GM12873 (cell line): ENCODE measurements around the gene DERL2.

Experiments
- TF ChIP-seq, protein P1 (sequence below): IDR thresholded peaks from 2 replicates; pipeline ENCODE4 v1.5.1; 2012; ENCODE audit warnings: low read depth, mild to moderate bottlenecking, moderate library complexity, low read length, control low read depth; ENCODE audit not compliant: insufficient read depth; ENCODE audit errors: missing control alignments

DERL2 gene

GRCh38 chr17:5500589-5501391 is 14.8 kb upstream of the DERL2 start:
- TF ChIP-seq, protein P1, sequence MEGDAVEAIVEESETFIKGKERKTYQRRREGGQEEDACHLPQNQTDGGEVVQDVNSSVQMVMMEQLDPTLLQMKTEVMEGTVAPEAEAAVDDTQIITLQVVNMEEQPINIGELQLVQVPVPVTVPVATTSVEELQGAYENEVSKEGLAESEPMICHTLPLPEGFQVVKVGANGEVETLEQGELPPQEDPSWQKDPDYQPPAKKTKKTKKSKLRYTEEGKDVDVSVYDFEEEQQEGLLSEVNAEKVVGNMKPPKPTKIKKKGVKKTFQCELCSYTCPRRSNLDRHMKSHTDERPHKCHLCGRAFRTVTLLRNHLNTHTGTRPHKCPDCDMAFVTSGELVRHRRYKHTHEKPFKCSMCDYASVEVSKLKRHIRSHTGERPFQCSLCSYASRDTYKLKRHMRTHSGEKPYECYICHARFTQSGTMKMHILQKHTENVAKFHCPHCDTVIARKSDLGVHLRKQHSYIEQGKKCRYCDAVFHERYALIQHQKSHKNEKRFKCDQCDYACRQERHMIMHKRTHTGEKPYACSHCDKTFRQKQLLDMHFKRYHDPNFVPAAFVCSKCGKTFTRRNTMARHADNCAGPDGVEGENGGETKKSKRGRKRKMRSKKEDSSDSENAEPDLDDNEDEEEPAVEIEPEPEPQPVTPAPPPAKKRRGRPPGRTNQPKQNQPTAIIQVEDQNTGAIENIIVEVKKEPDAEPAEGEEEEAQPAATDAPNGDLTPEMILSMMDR: no peak

DNA sequence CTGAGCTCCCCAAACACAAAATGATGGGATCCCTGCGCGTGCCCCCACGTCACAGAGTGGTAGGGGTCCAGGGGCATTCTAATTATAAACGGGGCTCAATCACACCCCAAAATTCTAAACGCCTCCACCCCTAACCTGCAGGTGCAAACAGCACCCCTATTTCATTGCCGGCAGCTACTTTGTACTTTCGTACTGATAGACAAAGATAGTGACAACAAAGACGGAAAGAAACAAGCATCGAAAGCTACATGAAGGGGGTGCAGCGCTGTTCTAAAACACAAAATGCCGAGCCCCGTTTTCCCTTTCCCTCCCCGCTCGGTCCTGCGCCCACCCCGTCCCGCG is 14.2 kb upstream of the DERL2 start:
- TF ChIP-seq, protein P1: no peak

- TF ChIP-seq, protein P1: no peak
These were observed 13.7 kb upstream of the DERL2 start for GRCh38 chr17:5499476-5500231.

DNA sequence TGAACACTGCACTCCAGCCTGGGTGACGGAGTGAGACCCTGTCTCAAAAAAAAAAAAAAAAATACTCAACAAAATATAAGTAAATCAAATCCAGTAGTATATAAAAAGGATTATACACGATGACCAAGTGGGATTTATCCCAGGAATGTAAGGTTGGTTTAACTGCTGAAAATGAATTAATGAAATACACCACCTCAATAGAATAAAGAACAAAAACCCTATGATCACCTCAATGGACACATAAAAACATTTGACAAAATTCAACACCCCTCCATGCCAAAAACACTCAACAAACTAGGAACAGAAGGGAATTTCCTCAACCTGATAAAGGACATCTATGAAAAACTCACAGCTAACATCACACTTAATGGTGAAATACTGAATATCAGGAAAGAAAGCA is 7.0 kb upstream of the DERL2 start:
- TF ChIP-seq, protein P1: no peak

DNA sequence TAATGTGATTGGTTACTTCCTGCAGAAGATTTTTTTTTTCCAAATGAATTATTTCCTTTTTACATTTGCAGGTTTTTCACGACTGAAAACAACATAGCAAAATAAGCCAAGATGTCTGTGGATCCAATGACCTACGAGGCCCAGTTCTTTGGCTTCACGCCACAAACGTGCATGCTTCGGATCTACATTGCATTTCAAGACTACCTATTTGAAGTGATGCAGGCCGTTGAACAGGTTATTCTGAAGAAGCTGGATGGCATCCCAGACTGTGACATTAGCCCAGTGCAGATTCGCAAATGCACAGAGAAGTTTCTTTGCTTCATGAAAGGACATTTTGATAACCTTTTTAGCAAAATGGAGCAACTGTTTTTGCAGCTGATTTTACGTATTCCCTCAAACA is 2.8 kb upstream of the DERL2 start:
- TF ChIP-seq, protein P1: no peak

DNA sequence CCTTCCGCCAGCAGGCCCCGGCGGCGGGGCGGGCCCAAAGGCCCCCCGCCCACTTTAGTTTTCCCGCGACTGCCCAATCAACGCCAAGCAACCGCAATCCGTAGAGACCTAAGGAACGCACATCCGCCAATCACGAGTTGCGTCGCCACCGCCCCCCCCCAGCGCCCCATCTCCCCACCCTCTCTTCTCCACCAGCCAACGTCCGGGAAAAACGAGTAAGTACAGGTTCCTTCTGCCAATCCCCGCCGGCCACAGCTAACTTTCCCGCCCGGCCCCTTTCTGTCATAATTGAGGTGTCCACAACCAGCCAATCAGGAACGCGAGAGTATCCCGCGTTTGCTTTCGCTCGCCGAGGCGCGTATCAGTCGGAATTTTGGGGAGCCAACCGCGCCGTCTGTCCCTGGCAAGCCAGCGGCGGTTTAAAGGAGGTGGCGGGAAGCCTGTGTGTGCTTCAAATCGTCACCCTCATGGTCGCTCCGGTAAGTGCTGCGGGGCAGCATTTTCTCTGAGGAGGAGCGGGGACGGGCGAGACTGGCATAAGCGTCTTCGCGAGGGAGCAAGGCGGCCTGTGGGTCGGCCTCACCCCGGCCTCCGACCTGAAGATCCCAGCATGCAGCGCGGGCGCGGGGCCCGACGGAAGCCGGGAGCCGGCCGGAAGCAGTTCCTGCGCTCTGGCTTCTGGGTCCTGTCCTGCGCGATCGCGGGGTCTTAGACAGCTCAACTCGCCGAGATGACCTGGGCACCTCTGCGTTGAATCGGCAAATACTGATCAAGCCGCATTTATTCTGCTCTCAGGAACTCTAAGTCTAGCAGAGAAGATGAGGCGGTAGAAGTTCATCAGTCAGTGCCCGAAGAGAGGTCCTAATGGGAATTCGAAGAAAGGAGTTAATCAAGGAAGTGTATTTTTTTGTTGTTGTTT is 487 bp upstream of the DERL2 start, which contains the start of gene MIS12:
Gene MIS12 (plus strand): TSS at position 361 of the 919 bp plus-strand sequence. CDS start 2,297 bp downstream, outside the sequence.
- TF ChIP-seq, protein P1: no peak
